HG02759 (cell line): Measurements from ENCODE around the gene KLRC3.
"Not testable (repeated sequence)": the region's sequence is repeated elsewhere in the genome, so short reads cannot be mapped to it uniquely, and the experiment has no call there.

Experiments used
- ATAC-seq: cut with Tn5 transposase; IDR thresholded peaks from one replicate; pipeline ENCODE4 v1.9.1; 2021; ENCODE audit warnings: mild to moderate bottlenecking, moderate library complexity; ENCODE audit not compliant: unreplicated experiment

The KLRC3 gene

DNA sequence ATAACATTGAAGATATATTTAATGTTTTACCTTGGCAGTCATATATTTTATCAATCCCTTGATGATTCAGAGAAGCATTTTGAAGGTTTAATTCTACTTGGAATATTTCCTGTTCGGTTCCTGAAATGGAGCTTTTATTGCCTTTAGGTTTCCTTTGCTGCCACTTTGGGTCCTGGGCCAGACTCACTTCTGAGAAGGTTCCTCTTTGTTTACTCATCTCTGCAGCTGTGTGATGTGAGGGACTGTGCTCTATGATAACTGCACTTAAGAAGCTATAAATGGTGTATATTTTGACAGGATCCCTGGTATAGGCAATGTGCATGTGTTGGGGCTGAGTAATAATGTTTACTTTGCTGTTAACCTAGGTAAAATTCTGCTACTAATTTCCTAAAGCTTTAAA, at the start of gene KLRC3:
KLRC3 (minus strand) TSS at position 262 of the 400 bp plus-strand sequence; CDS start at position 217, 45 bp downstream.
- not testable (repeated sequence) for ATAC-seq

DNA sequence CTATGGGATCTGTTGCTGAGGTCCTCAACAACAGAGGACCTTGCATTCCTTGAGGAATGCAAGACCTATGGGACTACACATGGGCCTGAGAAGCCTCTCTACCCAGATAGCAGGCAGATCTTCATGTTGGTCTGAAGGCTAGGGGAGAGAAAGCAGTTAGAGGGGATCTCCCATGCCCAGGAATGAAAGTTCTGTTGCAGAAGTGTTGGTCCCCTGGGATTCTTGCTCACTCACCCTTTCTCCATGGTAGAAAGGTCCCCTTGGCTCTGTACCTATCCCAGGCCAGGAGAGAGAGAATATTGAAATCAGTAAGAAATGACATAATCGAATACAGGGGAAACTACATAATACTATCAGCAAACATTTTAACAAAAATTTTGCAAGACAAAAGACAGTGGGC, 49.3 kb upstream of the KLRC3 start:
- no peak for ATAC-seq

DNA sequence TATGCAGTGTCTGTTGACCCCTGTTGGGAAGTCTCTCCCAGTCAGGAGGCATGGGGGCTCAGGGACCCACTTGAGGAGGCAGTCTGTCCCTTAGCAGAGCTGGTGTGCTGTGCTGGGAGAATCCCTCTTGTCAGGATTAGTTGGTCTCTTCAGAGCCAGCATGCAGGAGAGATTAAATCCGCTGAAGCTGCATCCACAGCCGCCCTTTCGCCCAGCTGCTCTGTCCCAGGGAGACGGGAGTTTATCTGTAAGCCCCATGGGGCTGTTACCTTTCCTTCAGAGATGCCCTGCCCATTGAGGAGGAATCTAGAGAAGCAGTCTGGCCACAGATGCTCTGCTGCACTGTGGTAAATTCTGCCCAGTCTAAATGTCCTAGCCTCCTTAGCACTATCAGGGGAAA, 45.9 kb upstream of the KLRC3 start:
- no peak for ATAC-seq

- ATAC-seq, result no peak
Measured at GRCh38 chr12:10457760-10458159, 37.4 kb upstream of the KLRC3 start.

DNA sequence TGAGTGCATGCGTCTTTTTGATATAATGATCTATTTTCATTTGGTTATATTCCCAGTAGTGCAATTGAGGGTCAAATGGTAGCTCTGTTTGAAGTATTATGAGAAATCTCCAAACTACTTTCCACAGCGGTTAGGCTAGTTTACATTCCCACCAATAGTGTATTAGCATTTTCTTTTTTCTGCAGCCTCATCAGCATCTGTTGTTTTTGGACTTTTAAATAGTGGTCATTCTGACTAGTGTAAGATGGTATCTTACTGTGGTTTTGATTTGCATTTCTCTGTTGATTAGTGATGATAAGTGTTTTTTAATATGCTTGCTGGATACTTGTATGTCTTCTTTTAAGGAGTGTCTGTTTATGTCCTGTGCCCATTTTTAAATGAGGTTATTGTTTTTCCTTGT, 36.5 kb upstream of the KLRC3 start:
- no peak for ATAC-seq

DNA sequence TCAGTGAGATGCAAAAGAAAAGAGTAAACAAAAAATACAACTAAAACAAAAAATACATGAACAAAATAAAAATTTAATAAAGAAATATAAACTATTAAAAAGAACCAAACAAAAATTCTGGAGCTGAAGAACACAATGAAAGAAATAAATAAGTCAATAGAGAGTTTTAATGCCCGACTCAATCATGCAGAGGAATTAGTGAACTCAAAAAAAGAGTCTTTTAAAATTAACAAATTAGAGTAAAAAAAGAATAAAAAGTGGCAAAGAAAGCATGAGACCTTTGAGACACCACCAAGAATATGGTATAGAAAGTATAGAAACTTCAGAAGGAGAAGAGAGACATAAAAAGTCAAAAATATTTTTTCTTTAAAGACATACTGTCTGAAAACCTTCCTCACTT, 35.4 kb upstream of the KLRC3 start:
- no peak for ATAC-seq

GRCh38 chr12:10454531-10454930, 34.1 kb upstream of the KLRC3 start:
- no peak for ATAC-seq

DNA sequence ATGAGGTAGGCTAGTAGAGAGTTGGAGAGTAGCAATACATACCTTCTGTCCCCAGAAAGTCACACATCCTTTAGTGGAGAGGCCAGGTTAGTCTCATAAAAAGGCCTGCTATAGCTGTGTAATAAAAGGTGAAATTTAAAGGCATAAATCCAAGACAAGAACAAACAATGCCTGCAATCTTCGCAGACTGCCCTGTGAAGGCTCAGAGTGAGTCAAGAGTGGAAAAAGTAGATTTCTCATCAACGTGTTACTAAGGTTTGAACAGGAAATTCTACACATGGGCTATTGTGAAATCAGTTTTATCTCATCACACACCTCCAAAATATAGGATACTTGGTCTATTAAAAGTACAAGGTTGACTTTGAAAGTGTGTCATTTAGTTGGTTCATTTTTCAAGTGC, 32.8 kb upstream of the KLRC3 start, which contains the start of gene KLRC1:
KLRC1 (minus strand) TSS at position 222 of the 400 bp plus-strand sequence. CDS start 2,221 bp downstream, outside the sequence.
- ATAC-seq, result no peak

DNA sequence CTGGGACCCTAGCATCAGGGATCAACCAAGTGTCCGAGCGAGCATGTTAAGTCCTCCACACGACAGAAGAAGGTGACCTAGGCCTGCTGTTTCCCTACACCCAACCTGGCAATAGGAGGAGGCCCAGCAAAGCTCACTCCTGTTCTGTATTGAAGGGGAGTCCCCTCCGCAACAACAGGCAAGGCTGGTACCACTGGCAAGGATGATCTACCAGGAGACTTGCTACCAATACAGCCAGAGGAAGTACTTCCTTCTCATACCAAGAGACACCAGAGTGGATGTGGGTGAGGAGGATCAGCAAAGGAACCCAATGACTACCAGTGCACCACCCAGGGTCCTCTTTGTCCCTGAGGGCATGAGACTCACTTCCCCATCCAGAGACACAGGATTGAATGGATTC, 27.8 kb upstream of the KLRC3 start:
- no peak for ATAC-seq

DNA sequence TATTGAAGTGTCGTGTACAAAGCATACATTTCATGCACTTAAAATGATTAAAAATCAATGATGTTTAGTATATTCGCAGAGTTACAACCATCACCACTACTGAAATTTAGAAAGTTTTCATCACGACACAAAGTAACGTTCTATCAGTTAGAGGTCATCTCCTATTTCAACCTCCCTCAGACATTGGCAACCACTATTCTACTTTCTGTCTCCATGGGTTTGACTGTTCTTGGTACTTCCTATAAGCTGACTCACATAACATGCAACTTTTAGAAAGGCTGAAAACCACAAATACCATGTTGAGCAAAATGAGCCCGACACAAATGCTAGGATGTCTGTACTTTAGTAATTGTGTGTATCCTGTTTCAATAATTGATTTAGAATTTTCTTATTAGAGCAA, 25.7 kb upstream of the KLRC3 start:
- not testable (repeated sequence) for ATAC-seq

DNA sequence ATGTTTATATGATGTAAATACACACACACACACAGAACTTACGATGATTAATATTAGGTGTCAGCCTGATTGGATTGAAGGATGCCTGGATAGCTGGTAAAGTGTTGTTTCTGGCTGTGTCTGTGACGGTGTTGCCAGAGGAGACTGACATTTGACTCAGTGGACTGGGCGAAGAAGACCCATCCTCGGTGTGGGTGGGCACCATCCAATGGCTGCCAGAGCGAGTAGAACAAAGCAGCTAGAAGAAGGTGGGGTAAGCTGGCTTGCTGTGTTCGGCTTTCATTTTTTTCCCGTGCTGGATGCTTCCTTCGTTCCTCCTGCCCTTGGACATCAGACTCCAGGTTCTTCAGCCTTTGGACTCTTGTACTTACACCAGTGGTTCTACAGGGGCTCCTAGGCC, 20.7 kb upstream of the KLRC3 start:
- ATAC-seq, result not testable (repeated sequence)

GRCh38 chr12:10439608-10440274, 19.3 kb upstream of the KLRC3 start:
- ATAC-seq, result not testable (repeated sequence)

DNA sequence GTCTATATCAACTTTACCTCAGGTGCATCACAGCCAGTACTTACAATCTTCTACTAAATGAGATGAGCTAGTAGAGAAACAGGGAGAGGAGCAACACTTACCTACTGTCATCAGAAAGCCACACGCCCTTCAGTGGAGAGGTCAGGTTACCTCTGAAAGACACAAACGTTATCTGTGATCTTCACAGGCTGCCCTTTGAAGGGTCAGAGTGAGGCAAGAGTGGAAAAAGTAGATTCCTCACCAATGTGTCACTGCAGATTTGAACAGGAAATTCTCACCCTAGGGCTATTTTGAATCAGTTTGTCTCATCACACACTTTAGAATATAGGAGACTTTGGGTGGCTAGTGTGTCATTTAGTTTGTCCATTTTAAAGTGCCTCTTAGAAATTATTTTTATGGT, 17.2 kb upstream of the KLRC3 start:
- ATAC-seq, result not testable (repeated sequence)

GRCh38 chr12:10435816-10436215, 15.4 kb upstream of the KLRC3 start, which contains the start of gene KLRC2:
Gene KLRC2, minus strand, starts transcription at chr12:10436010. Its CDS starts 24 bp downstream, at chr12:10435986.
- not testable (repeated sequence) for ATAC-seq

GRCh38 chr12:10430623-10431022, 10.2 kb upstream of the KLRC3 start:
- not testable (repeated sequence) for ATAC-seq

GRCh38 chr12:10425938-10426337, 5.5 kb upstream of the KLRC3 start:
- ATAC-seq, result not testable (repeated sequence)

GRCh38 chr12:10424260-10424899, 4.0 kb upstream of the KLRC3 start:
- not testable (repeated sequence) for ATAC-seq

DNA sequence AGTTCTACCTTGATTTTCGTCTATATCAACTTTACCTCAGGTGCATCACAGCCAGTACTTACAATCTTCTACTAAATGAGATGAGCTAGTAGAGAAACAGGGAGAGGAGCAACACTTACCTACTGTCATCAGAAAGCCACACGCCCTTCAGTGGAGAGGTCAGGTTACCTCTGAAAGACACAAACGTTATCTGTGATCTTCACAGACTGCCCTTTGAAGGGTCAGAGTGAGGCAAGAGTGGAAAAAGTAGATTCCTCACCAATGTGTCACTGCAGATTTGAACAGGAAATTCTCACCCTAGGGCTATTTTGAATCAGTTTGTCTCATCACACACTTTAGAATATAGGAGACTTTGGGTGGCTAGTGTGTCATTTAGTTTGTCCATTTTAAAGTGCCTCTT, 1.8 kb upstream of the KLRC3 start:
- not testable (repeated sequence) for ATAC-seq

GRCh38 chr12:10409392-10409791, 11.0 kb downstream of the KLRC3 start, which contains the start of gene KLRC4:
Gene KLRC4, minus strand, starts transcription at chr12:10409757. Its CDS starts 182 bp downstream, at chr12:10409575.
- ATAC-seq, result no peak

DNA sequence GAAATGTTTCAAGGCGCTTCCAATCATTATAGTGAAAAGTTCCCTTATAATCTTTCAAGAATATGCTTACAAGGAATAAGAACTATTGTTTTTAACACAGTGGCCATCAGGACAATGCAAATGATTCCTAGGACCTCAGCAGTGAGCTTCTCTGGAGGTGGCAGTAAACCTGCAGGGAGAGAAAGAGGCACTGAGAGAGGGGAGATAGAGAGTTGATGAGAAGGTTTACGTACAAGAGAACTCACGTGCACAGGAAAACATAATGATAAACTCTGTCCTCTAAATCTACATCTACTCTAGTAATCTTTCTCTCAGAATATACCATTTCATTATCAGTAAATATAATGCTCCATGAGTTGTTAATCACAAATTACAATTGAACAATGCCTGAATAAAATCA, 11.6 kb downstream of the KLRC3 start:
- no peak for ATAC-seq

GRCh38 chr12:10406725-10407124, 13.7 kb downstream of the KLRC3 start:
- ATAC-seq, result no peak

GRCh38 chr12:10405294-10405693, 15.1 kb downstream of the KLRC3 start:
- no peak for ATAC-seq
